Measurements from ENCODE around the gene MACROD2. TPM values are rescaled to one million over a fixed set of nuclear protein-coding genes. Genes with fewer than 3 reads are reported as not detected.

MACROD2 gene
- total and polyA plus RNA-seq, 2 experiments from 2014 or later = 2.8 to 4.3 TPM

GRCh38 chr20:14521436-14521835 lies 526.1 kb downstream of the MACROD2 start:
- no peak overlapping the region for H3K4me3 ChIP-seq
- TF ChIP-seq POLR2AphosphoS5 (IDR thresholded peaks at IDR 0.05; ENCODE audit: low read depth) (no peak), NANOG (IDR thresholded peaks at IDR 0.05; ENCODE audit: borderline replicate concordance) (no peak)
- TF ChIP-seq, protein P1, sequence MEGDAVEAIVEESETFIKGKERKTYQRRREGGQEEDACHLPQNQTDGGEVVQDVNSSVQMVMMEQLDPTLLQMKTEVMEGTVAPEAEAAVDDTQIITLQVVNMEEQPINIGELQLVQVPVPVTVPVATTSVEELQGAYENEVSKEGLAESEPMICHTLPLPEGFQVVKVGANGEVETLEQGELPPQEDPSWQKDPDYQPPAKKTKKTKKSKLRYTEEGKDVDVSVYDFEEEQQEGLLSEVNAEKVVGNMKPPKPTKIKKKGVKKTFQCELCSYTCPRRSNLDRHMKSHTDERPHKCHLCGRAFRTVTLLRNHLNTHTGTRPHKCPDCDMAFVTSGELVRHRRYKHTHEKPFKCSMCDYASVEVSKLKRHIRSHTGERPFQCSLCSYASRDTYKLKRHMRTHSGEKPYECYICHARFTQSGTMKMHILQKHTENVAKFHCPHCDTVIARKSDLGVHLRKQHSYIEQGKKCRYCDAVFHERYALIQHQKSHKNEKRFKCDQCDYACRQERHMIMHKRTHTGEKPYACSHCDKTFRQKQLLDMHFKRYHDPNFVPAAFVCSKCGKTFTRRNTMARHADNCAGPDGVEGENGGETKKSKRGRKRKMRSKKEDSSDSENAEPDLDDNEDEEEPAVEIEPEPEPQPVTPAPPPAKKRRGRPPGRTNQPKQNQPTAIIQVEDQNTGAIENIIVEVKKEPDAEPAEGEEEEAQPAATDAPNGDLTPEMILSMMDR (conservative IDR thresholded peaks at IDR 0.05; ENCODE audit: low read depth in 2 of 2) = no peak
- TF ChIP-seq, protein P2, sequence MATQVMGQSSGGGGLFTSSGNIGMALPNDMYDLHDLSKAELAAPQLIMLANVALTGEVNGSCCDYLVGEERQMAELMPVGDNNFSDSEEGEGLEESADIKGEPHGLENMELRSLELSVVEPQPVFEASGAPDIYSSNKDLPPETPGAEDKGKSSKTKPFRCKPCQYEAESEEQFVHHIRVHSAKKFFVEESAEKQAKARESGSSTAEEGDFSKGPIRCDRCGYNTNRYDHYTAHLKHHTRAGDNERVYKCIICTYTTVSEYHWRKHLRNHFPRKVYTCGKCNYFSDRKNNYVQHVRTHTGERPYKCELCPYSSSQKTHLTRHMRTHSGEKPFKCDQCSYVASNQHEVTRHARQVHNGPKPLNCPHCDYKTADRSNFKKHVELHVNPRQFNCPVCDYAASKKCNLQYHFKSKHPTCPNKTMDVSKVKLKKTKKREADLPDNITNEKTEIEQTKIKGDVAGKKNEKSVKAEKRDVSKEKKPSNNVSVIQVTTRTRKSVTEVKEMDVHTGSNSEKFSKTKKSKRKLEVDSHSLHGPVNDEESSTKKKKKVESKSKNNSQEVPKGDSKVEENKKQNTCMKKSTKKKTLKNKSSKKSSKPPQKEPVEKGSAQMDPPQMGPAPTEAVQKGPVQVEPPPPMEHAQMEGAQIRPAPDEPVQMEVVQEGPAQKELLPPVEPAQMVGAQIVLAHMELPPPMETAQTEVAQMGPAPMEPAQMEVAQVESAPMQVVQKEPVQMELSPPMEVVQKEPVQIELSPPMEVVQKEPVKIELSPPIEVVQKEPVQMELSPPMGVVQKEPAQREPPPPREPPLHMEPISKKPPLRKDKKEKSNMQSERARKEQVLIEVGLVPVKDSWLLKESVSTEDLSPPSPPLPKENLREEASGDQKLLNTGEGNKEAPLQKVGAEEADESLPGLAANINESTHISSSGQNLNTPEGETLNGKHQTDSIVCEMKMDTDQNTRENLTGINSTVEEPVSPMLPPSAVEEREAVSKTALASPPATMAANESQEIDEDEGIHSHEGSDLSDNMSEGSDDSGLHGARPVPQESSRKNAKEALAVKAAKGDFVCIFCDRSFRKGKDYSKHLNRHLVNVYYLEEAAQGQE (IDR thresholded peaks at IDR 0.05; ENCODE audit: unreplicated experiment) = no peak
- no peaks in the 10 kb centered on the region for H3K36me3 ChIP-seq (ENCODE audit: insufficient read depth)
- no peak overlapping the region for H3K4me2 ChIP-seq
- DNase-seq (ENCODE audit: low spot score) (no peak), ATAC-seq (no peak)
- H3K4me1 ChIP-seq (ENCODE audit: insufficient read depth) = no peaks in the 10 kb centered on the region
- no peak overlapping the region for H2AFZ ChIP-seq
- H3K9me2 ChIP-seq (ENCODE audit: insufficient read depth) = no peaks in the 10 kb centered on the region
- H4K20me1 ChIP-seq (replicated peaks; ENCODE audit: insufficient read depth) = no peaks in the 10 kb centered on the region
- H3K27ac Mint-ChIP-seq = no peak overlapping the region
- H3K27me3 ChIP-seq (ENCODE audit: insufficient read depth) = no peaks in the 10 kb centered on the region
- H3K4me1 Mint-ChIP-seq = peaks cover 7% of the 10 kb centered on the region; the same call in 2 of the 3 replicates
- no peaks in the 10 kb centered on the region for H3K79me2 ChIP-seq (replicated peaks; ENCODE audit: insufficient read depth)
- no peak overlapping the region for H3K4me3 Mint-ChIP-seq
- H3K36me3 Mint-ChIP-seq (ENCODE audit: low read depth) = no peaks in the 10 kb centered on the region
- no peaks in the 10 kb centered on the region for H3K9me3 Mint-ChIP-seq
- no peaks in the 10 kb centered on the region for H3K27me3 Mint-ChIP-seq (ENCODE audit: insufficient read depth, low read depth, poor library complexity)
- H3K27ac ChIP-seq (ENCODE audit: low read depth) = no peak overlapping the region
- H3F3A ChIP-seq (replicated peaks; ENCODE audit: low read depth) = no peaks in the 10 kb centered on the region

DNA sequence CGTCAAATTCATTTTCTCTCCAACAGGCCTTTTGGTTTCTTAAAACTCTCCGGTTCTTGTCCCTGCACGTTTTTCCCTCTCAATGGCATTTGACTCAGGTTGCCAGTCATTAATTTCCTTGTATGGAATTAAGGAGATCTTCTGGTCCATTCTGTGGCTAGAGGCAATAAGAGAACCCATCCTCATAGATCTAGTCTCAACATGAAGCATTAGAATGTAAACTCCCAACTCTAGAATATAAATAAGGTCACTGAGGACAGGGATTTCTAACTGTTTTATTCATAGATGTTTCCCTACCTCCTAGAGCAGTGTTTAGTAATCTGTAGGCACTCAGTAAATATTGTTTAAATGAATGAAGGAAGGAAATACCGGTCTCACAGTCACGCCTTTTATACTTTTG lies 527.3 kb downstream of the MACROD2 start:
- no peaks in the 10 kb centered on the region for H3K4me1 ChIP-seq (ENCODE audit: insufficient read depth)
- Mint-ChIP-seq H3K4me1 (peaks cover 7% of the 10 kb centered on the region; the same call in 2 of the 3 replicates), H3K27me3 (ENCODE audit: insufficient read depth, low read depth, poor library complexity) (no peaks in the 10 kb centered on the region), H3K9me3 (no peaks in the 10 kb centered on the region), H3K36me3 (ENCODE audit: low read depth) (no peaks in the 10 kb centered on the region), H3K4me3 (no peak overlapping the region), H3K27ac (no peak overlapping the region)
- H3K9me2 ChIP-seq (ENCODE audit: insufficient read depth) = 0 out of 2 replicates have a peak, but pooled peaks cover 6% of the 10 kb centered on the region
- H2AFZ ChIP-seq = no peak overlapping the region
- no peaks in the 10 kb centered on the region for H3K36me3 ChIP-seq (ENCODE audit: insufficient read depth)
- ATAC-seq (no peak), DNase-seq (ENCODE audit: low spot score) (no peak)
- H3F3A ChIP-seq (replicated peaks; ENCODE audit: low read depth) = no peaks in the 10 kb centered on the region
- H3K79me2 ChIP-seq (replicated peaks; ENCODE audit: insufficient read depth) = no peaks in the 10 kb centered on the region
- H3K27ac ChIP-seq (ENCODE audit: low read depth) = no peak overlapping the region
- H4K20me1 ChIP-seq (replicated peaks; ENCODE audit: insufficient read depth) = no peaks in the 10 kb centered on the region
- H3K4me2 ChIP-seq = no peak overlapping the region
- no peak overlapping the region for H3K4me3 ChIP-seq
- H3K27me3 ChIP-seq (ENCODE audit: insufficient read depth) = no peaks in the 10 kb centered on the region
- TF ChIP-seq ZNF331 (CRISPR knock-in tag; IDR thresholded peaks at IDR 0.05; ENCODE audit: low read depth) (no peak), JUNB (IDR thresholded peaks at IDR 0.05; ENCODE audit: unreplicated experiment) (no peak), EZH2phosphoT487 (IDR thresholded peaks at IDR 0.05; ENCODE audit: unreplicated experiment) (no peak), CREB1 (CRISPR knock-in tag; IDR thresholded peaks at IDR 0.05; ENCODE audit: low read depth) (no peak)
- TF ChIP-seq, protein P2 (IDR thresholded peaks at IDR 0.05; ENCODE audit: unreplicated experiment) = no peak
- TF ChIP-seq, protein P3, sequence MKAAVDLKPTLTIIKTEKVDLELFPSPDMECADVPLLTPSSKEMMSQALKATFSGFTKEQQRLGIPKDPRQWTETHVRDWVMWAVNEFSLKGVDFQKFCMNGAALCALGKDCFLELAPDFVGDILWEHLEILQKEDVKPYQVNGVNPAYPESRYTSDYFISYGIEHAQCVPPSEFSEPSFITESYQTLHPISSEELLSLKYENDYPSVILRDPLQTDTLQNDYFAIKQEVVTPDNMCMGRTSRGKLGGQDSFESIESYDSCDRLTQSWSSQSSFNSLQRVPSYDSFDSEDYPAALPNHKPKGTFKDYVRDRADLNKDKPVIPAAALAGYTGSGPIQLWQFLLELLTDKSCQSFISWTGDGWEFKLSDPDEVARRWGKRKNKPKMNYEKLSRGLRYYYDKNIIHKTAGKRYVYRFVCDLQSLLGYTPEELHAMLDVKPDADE (IDR thresholded peaks at IDR 0.05) = no peak

All from GM23338 (cell line).